NK-92 treated with Interleukin-12 subunit alpha and Interleukin-12 subunit beta, amount 100 ng/mL, for 24 hours (cell line): ENCODE measurements around the gene YARS2.
"Not testable (repeated sequence)": the region's sequence is repeated elsewhere in the genome, so short reads cannot be mapped to it uniquely, and the experiment has no call there.

Experiments
- DNase-seq: peaks from one replicate; lab custom pipeline; 2025; lab: John Stamatoyannopoulos, UW

The YARS2 gene

DNA sequence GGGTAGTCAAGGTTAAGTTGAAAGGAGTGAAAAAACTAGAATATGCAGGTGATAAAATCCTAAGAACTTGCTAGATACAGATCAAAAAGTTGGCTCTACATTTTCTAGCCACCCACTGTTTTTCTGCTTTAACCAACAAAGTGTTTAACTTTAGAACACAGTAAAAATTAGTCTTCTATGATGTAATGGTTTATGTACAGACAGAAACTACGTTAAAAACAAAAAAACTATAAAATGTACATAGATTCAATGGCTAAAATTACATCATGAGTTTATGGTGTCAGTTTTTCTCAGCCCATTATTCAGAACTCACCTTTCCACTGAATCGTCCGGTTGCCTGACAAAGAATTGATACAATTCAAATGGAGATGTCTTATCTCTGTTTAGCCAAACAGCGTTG is 2.1 kb downstream of the YARS2 start:
- DNase-seq: no peak

DNA sequence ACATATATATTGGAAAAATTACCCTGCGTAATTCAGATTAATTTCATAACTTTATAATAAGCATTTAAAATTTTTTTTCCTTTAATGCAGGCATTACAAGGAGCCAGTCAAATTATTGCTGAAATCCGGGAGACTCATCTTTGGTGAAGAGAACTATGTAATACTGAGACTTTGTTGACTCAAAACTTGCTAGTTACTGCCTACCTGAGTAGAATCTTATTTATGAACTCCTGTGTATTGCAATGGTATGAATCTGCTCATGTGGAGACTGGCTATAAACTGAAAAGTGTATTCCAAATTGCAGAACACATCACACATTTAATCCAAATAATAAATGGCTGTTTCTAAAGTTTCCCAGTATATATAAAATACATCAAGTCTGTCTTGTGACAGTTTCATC is 12.4 kb downstream of the YARS2 start:
- no peak for DNase-seq

DNA sequence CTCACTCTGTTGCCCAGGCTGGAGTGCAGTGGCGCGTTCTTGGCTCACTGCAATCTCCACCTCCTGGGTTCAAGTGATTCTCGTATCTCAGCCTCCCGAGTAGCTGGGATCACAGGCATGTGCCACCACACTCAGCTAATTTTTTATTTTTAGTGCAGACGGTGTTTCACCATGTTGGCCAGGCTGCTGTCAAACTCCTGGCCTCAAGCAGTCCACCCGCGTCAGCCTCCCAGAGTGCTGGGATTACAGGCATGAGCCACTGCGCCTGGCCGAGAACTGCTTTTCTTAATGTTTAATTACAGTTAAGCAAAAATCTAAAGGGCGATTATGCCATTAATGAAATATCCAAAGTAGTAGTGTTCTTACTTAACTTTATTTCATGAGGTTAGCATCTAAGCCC is 13.6 kb downstream of the YARS2 start:
- DNase-seq: no peak

DNA sequence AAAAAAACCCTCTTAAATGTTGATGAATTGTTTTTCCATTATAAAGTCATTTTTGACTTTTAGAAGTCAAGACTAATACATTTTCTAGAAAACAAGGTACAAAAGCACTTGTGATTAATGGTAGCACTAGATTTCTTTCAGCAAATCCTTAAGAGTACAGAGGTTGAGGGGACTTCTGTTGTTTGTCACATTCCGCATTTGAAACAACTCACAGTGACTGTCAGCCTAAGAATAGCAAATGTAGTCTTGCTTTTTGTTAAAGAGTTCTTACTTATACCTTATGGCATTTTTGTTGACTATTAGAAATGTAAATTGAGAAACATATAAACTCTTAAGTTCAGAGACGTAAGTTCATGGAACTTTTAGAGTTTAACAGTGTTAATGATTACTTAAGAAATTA is 16.4 kb downstream of the YARS2 start:
- no peak for DNase-seq

DNA sequence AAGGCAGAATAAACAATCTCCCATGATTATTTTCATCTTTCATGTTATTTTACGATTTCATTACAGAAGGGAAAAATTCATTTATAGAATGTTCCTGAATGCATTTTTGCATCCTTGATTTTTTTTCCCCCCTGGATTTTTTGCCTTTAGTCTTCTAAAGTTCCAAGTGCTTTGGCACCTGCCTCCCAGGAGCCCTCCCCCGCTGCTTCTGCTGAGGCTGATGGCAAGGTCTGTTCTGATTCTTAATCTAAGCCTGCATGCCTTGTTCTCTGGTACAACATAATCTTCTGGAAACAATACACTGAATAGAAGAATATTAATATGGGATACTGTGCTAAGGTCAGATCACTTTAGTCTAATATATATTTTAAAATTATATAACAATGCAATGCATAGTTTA is 18.0 kb downstream of the YARS2 start:
- DNase-seq: no peak

DNA sequence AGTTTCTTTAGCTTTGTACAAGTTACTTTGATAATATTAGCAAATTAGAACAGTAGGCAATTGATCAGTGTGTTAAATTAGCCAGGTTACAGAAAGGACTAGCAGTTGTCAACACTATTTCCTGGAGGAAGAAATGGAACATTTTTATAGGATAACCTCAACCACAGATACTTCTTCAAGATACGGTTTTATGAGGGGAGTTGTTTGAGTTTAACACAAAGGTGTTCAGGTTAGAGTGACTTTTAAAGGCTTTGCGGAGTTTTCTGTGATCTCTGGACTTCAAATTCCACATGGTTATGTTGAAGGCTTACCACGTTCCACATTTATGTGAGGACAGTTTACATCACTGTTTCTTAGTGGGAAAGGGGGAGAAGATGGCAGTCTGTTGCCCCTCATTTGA is 19.3 kb downstream of the YARS2 start:
- no peak for DNase-seq

DNA sequence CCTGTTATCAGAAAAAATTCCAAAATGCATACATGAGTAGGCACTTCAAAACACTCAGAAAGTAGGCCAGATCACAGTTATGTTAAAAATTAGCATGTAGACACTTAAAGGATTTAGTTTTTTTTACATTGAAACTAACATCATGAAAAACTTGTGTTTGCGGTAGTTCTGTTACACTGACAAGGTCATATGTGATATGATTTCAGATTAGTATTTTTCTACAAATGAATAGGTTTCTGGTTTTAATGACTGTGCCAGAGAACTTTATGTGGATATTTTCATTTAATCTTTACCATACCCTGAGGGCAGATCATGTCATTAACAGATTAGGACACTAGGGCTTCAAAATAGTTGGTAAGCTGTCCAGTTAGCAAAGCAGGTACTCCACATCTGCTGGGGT is 20.7 kb downstream of the YARS2 start:
- no peak for DNase-seq

DNA sequence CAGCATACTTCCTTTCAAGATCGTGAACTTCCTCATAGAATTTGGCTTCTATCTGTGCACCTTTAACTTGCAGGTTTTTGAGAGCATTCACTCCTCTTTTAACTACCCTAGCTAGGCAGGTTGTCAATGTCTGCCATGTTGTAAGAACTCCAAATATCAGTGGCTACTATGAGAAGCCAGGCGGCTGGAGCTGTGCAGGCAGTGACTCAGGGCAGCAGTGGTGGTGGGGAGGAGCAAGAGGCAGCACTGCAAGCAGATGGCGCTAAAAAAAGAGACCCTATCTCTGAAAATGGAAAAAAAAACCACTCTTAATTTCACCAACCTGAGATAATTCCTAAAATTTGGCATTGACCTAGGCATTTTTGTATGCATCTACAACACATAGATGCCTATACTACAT is 28.5 kb downstream of the YARS2 start:
- DNase-seq: no peak

DNA sequence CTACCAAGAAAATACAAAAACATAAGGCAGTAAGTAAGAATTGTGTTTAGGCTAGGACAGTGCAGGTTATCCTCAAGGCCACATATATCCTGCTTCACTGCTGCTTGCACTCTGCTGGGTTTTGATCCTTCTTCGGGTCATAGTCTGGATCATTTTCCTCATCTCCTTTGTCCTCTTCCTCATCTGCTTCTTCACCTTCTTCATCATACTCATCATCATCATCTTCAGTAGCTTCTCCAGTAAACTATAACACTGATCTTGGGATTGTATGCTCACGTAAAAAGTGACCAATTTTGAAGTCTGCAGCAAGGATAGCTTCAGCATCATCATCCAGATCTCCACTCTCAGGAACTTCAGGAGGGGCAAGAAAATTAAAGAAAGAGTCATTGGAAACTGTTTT is 29.4 kb downstream of the YARS2 start:
- no peak for DNase-seq

DNA sequence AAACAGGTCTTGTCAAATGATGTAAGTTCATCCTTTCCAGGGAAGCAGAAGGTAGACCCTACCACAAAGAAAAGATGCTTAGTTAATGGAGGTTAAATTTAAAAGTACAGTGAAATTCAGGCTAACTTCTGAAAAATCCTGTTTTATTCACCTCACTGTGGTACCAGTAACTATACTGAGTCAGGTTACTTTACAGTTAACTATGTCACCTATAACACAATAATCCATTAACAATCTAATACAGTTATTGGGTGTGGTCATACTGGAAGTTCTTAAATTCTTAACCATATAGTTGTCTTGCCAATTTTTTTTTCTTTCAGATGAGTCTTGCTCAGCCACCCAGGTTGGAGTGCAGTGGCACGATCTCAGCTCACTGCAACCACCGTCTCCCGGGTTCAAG is 30.4 kb downstream of the YARS2 start:
- not testable (repeated sequence) for DNase-seq

DNA sequence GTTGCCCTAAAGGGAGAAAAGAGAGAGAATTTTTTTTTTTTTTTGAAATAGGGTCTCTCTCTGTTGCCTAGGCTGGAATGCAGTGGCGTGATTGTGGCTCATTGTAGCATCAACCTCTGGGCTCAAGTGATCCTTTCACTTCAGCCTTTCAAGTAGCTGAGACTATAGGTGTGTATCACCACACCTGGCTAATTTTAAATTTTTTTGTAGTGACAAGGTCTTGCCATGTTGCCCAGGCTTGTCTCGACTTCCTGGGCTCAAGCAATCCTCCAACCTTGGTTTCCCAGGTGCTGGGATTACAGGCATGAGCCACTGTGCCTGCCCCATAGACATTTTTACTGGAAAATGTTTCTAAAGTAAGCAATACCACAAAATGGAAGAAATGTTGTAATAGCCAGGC is 36.8 kb downstream of the YARS2 start:
- no peak for DNase-seq

DNA sequence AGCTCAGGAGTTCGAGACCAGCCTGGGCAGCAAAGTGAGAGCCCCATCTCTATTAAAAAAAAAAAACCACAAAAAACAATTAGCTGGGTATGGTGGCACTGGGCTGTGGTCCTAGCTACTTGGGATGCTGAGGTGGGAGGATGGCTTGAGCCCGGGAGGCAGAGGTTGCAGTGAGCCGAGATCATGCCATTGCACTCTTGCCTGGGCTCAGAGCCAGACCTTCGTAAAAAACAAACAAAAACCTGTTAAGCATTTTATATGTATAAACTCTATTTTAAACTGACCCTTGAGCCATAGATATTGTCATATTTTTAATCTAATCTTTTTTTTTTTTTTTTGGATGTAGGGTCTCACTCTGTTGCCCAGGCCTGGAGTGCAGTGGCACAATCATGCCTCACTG is 40.9 kb downstream of the YARS2 start:
- no peak for DNase-seq

DNA sequence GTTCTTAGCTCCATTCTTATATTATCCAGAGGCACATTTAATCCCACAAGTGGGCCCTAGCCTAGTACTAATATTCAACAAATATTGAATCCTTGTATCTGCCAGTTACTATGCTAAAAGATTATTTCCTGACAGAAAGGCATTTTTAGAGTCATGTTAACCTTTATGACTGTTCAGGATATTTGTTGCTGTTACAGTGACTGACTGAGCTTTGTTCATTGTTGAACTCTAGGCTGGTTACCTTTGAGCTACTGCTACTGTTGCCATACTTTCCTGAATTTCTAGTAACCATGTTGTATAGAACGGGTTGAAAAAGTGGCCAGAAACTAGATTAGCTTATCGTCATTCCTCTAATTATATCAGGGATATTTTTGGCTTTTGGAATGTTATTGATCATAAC is 46.8 kb downstream of the YARS2 start:
- DNase-seq: no peak

DNA sequence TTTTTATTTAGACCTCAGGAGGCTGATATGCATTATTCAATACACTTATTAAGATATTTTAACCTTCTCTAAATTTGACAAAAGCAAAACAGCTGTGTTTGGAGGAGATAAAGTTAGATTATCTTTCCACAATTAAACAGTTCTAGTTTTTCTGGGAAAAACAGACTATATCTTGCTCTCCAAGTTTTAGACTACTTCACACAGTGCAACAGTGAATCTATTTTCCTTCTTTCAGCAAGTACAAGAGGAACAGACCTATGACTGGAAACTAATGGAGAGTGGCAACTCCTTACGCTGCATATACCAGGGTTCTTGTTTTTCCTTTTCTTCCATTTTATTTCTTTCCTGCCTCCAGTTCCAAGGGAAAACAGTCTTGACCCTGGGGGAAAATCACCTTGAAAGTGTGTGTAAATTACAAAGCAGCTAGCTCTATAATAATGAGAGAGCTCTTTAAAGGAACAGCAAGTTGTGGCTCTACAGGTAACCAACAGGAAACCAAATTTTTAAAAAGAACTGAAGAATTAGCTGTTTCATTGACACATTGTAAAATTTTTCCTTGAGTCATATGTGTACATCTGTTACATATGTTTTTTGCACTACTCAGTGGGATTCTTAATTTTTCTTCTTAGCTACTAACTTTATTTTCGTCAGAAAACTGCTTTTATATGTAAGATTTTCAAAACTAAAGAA is 49.2 kb downstream of the YARS2 start:
- no peak for DNase-seq

DNA sequence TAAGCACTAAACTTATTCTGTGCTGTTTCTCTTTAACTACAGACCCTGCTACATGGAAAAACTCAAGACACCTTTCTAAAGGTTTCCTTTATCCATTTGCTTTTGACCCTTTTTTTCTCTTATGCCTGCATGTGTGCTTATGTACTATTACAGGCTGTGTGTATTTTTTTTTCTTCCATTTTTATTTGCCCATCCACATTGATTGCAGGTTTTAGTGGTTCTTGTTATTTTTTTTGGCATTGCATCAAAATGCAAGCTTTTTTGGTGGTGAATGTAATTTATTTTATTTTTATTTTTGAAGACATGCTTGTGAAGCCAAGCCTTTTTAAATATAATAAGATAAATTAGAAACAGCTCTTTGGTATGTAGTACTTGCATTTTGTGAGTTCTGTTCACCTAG is 49.9 kb downstream of the YARS2 start:
- DNase-seq: no peak

DNA sequence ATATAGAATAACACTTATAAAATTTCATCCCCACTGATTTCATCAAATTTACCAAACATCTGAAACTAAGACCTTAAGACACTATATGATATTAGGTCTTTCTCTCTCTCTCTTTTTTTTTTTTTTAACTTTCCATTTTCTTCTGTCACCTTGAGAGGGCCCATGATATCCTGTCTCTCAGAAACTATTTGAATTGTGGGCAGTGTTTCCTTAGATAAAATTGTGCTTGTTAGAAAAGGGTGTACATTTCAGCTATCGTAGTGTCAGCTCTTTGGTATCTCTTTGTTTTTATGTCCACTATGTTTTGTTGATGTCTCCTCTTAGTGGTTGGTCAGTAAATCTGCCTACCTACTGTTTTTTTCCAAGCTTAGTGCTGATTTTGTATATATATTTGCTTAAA is 52.8 kb downstream of the YARS2 start:
- no peak for DNase-seq

DNA sequence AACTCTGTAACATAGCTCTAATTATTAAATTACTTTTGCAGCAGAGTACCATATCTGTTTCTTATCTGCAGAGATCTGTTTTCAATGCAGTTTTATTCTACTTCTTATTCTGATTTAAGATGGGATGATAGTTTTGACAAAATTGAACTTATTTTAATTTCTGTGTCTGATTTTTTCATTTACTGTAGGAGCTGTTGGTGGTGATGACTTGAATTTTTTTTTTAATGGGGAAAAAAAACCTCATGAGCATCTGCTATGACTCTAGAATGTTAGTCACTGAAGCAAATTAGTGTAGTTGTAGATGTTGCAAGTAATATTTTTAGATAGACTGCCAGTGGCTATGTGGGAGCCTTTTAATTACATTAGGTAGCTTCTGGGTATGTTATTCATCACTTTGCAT is 53.2 kb downstream of the YARS2 start:
- DNase-seq: no peak

DNA sequence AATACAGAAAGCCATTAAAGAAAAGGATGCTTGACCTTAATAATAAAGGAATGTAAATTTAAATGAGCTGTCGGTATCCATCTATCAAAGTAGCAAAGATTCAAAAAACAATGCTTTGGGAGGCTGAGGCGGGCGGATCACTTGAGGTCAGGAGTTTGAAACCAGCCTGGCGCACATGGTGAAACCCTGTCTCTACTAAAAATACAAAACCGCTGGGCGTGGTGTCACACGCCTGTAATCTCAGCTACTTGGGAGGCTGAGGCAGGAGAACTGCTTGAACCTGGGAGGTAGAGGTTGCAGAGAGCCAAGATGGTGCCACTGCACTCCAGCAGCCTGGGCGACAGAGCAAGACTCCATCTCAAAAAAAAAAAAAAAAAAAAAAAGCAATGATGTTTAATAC is 56.3 kb downstream of the YARS2 start:
- DNase-seq: not testable (repeated sequence)

DNA sequence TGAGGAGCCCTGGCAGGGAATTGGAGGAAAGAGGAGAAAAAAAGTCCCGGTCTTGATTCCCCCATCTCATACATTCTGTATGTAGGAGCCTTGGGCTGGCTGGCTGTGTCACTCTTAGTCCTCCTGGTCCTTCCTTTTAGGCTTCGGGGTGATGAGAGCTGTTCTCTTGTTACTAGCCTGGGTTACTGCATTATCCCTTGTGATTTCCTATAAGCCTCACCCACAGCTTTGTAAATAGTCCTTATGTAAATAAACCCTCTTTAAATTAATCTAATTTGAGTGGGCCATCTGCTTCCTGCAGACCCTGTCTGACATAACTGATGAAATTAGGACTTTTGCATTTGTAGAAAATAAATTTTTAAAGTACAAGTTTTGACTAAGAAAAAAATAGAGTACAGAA is 57.4 kb downstream of the YARS2 start:
- no peak for DNase-seq

DNA sequence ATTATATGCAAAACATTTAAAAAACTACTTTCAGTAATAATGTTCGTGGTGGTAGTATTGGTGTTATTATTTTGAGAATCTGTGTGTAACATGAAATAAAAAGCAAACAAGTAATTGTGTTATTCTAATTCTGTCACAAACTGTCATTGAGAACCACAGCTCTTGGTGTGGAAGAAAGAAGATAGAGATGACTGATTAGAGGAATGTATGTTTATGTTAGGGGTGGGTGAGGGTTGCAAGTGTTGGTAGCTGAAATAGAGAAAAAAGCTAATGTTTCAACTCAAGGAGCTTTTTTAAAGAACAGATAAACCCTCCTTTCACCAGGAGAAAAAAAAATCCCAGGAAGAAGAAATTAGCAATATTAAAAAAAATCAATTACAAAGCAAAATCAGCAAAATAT is 58.3 kb downstream of the YARS2 start:
- no peak for DNase-seq
